Suppressor macrophage (primary cell): ENCODE data around the gene FBXW10.
"Not testable (repeated sequence)": the region's sequence is repeated elsewhere in the genome, so short reads cannot be mapped to it uniquely, and the experiment has no call there.

Experiments used
- DNase-seq, 4 experiments: peaks; one replicate each; pipeline ENCODE4 v3.0.0-alpha.2; 2020 to 2022

Gene FBXW10

GRCh38 chr17:18750242-18750641, 6.4 kb downstream of the FBXW10 start:
- not testable (repeated sequence) for DNase-seq

GRCh38 chr17:18753829-18754409, 10.1 kb downstream of the FBXW10 start:
- DNase-seq = not testable (repeated sequence)

- not testable (repeated sequence) for DNase-seq
These were observed 12.1 kb downstream of the FBXW10 start for GRCh38 chr17:18755969-18756368.

DNA sequence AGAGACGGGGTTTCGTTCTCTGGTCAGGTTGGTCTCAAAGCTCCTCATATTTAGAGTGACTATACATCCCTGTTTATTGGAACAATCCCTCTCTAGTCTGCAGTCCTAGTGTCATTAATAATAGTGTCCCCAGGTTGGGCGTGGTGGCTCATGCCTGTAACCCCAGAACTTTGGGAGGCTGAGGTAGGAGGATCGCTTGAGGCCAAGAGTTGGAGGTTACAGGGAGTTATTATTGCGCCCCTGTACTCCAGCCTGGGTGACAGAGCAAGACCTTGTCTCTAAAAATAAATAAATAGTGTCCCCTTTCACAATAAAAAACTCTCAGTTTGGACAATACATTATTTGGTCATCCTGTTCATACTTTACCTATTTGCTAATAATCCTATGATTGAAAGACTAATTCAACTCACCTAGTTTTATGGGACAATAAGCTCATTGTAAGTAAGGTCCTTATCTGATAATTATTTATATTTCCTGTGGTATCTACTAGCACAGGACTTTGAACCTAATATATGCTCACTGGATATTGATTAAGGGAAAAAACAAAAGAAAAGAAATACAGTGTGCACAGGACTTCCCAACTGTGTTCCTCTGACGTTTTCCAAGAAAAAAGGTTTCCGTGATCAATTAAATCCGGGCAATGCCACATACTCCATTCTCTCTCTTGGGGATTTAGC, 13.7 kb downstream of the FBXW10 start:
- not testable (repeated sequence) for DNase-seq

DNA sequence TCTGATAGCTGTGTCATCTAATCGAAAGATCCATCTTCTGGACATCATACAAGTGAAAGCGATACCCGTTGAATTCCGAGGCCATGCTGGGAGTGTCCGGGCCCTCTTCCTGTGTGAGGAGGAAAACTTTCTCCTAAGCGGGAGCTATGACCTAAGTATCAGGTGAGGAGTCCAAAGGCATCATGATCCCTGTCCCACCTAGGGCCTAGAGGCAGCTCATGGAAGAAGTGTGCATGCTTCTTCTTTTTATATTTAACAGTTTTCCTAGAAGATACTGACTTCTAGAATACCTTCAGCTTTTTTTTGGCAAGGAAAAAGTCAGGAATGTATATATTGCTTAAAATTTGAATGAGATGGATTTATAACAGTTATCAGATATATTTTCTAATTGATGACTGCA, 14.5 kb downstream of the FBXW10 start:
- DNase-seq = not testable (repeated sequence)

GRCh38 chr17:18760221-18760620, 16.4 kb downstream of the FBXW10 start:
- DNase-seq = not testable (repeated sequence)

DNA sequence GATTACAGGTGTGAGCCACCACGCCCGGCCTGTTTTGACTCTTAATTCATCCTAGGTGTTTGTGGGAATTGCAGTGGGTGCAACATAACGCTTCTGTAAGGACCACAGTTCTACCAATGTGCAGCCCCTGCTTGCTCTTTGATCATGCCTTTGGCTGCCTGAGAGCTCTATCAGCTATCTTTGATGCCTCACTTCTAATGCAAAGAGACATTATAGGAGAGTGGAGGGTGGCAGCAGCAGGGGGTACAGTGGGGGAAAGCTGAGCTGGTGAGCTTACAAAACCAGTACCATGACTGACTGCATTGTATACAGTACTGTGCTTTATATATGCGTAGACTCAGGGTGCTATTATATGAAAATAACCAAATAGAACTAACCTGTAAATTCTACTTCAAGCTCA, 26.7 kb downstream of the FBXW10 start:
- DNase-seq = not testable (repeated sequence)

DNA sequence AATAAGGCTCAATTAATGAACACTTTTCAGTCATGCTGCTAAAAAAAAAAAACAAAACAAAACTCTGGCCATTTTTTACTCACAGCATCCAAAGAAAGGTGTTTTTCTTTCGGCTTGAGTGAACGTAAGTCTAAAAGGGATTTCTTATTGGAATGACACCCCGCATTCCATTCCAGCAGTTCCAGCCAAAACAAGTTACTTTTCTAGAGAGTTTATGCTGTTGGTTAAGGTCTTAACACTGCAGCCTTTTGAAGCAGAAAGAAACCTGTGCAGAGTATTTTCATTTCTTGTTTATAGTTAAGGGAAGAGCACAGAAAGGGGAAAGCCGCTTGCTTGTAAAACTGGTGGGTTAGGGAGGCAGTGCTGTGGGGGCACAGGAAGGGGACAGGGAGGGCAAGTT, 27.2 kb downstream of the FBXW10 start:
- DNase-seq = not testable (repeated sequence)

DNA sequence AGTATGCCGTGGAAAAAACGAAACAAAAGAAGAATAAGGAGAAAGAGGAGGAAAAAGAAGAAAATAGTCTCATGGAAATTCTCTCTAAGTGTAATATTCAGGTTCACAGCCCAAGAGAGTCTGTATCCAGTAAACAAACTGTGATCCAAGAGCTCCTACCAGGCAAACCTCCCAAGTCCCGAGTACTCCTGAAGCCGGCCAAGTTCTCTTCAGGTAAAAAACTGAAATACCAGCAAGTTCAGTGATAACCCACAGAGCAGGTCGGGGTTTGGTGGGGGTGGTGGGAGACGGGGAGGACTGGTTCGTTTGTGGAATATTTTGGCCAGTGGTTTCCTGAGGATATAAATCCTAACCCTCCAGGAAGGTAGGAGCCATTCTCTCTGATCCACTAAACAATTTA, 28.6 kb downstream of the FBXW10 start:
- no peak for DNase-seq

- peak; percentile 96 to 98 (median 98) for DNase-seq
These were observed 37.3 kb downstream of the FBXW10 start, which contains the start of gene TVP23B for GRCh38 chr17:18780991-18781718. Gene TVP23B (plus strand): TSS chr17:18781183. CDS start chr17:18781294, 111 bp downstream.

- not testable (repeated sequence) for DNase-seq
These were observed 38.0 kb downstream of the FBXW10 start for GRCh38 chr17:18781805-18782204.

DNA sequence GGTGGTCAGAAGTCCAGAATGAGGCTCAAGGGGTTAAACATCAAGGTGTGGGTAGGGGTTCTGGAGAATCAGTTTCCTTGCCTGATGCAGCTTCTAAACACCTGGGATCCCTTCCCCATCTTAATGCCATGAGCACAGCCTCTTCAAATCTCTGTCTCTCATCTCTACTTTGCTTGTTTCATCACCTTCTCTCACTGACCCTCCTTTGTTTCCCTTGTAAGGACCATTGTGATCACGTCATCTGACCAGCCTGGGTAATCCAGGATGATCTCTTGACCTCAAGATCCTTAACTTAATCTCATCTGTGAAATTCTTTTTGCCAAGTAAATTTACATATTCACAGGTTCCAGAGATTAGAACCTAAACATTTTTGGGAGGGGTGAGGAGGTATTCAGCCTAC, 42.1 kb downstream of the FBXW10 start:
- DNase-seq = not testable (repeated sequence)

- DNase-seq = not testable (repeated sequence)
These were observed 43.0 kb downstream of the FBXW10 start for GRCh38 chr17:18786890-18787289.

GRCh38 chr17:18791402-18791801, 47.5 kb downstream of the FBXW10 start:
- DNase-seq = not testable (repeated sequence)

GRCh38 chr17:18794841-18795240, 51.0 kb downstream of the FBXW10 start:
- not testable (repeated sequence) for DNase-seq

DNA sequence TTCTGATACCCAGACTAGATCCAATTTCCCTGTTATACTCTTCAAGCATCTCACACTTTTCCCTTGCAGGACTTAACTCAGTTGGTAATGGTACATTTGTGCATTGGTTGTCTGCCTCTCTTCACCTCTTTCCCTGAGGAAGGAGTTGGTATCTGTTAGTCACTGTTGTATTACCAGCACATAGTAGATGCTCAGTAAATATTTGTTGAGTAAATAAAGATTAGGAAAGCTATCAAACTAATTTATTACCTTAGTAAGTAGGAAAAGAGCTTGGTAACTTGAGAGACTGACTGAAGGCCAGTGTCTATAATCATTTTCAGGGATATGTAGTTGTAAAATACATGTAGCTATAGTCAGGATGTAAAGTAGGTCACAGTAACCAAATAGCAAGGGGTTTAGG, 53.0 kb downstream of the FBXW10 start:
- not testable (repeated sequence) for DNase-seq

GRCh38 chr17:18803458-18804245, 59.8 kb downstream of the FBXW10 start:
- DNase-seq = not testable (repeated sequence)

DNA sequence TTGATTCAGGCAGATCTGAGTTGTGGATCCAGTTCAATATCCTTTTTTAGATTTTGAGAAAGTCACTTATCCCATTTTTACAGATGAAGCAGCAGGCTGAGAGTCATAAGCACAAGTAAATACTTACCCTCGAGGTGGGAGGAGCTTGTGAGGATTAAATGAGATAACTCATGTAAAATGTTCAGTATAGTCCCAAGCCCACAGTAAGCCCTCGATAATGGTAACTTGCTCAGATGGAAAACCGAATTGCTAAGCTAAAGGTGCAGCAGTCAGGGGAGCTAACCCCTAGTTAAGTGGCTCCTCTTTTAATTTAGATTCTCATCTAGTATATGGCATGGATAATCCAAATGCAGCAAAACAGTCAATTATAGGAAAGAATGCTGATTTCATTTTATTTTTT, 72.1 kb downstream of the FBXW10 start:
- DNase-seq = not testable (repeated sequence)

DNA sequence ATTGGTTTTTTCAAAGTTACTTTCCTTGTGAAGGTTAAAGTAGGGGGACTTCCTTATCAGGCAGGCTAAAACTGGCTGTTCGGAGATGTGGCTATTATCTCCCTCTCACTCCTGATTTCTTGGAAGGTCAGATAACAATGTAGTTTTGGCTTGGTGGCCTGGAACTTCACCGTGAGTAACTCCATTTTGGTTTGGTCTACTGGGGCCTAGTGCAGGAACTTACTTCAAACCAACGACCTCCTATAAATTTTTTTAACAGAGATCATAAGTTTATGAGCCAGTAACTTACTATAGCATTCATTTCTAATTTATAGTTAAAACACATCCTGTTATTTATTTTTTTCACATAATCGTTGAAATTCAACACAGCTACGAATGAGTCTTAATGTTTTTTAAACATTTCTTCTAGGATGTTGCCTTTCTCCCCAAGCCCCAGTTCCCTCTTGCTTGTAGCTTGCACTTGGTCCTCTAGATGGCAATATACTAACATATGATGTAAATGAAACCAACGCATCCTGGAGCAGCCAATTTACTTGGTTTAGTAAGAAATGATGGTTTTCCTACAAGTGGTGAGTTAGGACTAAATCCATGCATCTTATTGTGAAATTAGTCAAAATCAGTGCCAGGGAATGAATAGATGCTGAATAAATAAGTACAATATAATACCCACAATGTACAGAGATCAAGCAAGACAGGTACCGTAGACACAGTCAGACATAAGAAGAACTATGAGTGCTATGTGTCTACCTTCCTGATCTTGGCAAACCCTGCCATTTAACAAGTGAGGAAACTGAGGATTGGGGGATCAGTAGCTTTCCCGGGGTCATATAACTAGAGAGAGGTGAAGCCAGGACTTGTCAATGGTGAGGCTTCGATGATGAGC, 72.9 kb downstream of the FBXW10 start:
- peak; percentile 63 to 80 (median 78) for DNase-seq

GRCh38 chr17:18821430-18821829, 77.6 kb downstream of the FBXW10 start:
- DNase-seq = peak in 1 of 4 experiments; percentile 4

DNA sequence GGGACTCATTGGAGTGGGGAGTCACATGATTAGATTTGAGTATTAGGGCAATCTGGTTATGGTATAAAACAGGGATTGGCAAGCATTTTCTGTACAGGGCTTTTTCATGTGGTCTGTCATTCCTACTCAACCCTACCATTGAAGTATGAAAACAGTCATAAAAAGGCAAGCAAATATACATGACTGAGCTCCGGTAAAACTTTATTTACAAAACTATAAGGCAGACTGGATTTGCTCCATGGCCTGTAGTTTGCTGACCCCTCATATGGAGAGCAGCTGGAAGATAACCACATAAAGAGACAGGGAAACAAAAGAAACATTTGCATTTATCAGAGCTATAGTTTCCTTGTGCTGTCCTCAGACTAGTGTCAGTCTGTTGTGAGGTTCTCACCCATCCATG, 83.8 kb downstream of the FBXW10 start:
- not testable (repeated sequence) for DNase-seq
